Stimulated activated CD8-positive, alpha-beta memory T cell treated with anti-CD3 and anti-CD28 coated beads, Interleukin-15, amount 100 ng/mL, for 24 hours (primary cell): Measurements from ENCODE around the gene PCP4L1.

Experiments used
- DNase-seq: peaks from one replicate; pipeline ENCODE4 v3.0.0-alpha.2; 2020; ENCODE audit warnings: low read depth

PCP4L1 gene

GRCh38 chr1:161273402-161273801 is 14.9 kb downstream of the PCP4L1 start:
- DNase-seq = no peak

GRCh38 chr1:161274874-161275273 is 16.3 kb downstream of the PCP4L1 start:
- DNase-seq = no peak

- DNase-seq = no peak
Measured at GRCh38 chr1:161282991-161283390, 24.4 kb downstream of the PCP4L1 start.

- DNase-seq = no peak
Measured at GRCh38 chr1:161285113-161285512, 26.6 kb downstream of the PCP4L1 start.

GRCh38 chr1:161285521-161285920 is 27.0 kb downstream of the PCP4L1 start:
- no peak for DNase-seq

- DNase-seq = no peak
Measured at GRCh38 chr1:161287482-161288054, 29.0 kb downstream of the PCP4L1 start.

GRCh38 chr1:161290779-161291178 is 32.2 kb downstream of the PCP4L1 start:
- DNase-seq = no peak

GRCh38 chr1:161297415-161297814 is 38.9 kb downstream of the PCP4L1 start:
- DNase-seq = no peak

- DNase-seq = no peak
Measured at GRCh38 chr1:161298116-161298515, 39.6 kb downstream of the PCP4L1 start.

- DNase-seq = no peak
Measured at GRCh38 chr1:161299347-161299746, 40.8 kb downstream of the PCP4L1 start.

- DNase-seq = no peak
Measured at GRCh38 chr1:161300478-161300877, 41.9 kb downstream of the PCP4L1 start.

- DNase-seq = no peak
Measured at GRCh38 chr1:161304927-161305866, 46.7 kb downstream of the PCP4L1 start.

GRCh38 chr1:161305867-161306519 is 47.4 kb downstream of the PCP4L1 start:
- peak; percentile 52 for DNase-seq

- DNase-seq = no peak
Measured at GRCh38 chr1:161307230-161307768, 48.8 kb downstream of the PCP4L1 start.

- no peak for DNase-seq
Measured at GRCh38 chr1:161307892-161308638, 49.5 kb downstream of the PCP4L1 start.

GRCh38 chr1:161309868-161310267 is 51.3 kb downstream of the PCP4L1 start, which contains the start of gene MPZ:
Gene MPZ (minus strand): TSS chr1:161309968. CDS start chr1:161309905, 63 bp downstream.
- no peak for DNase-seq

GRCh38 chr1:161311595-161312181 is 53.1 kb downstream of the PCP4L1 start:
- no peak for DNase-seq

- no peak for DNase-seq
Measured at GRCh38 chr1:161313554-161314200, 55.1 kb downstream of the PCP4L1 start.

GRCh38 chr1:161314201-161314981 is 55.8 kb downstream of the PCP4L1 start, which contains the start of gene SDHC:
Gene SDHC (plus strand): TSS chr1:161314381. CDS start chr1:161314406, 25 bp downstream.
- peak; percentile 69 for DNase-seq
